GM19025 (cell line): ENCODE data around the gene TSPAN19.
A peak's percentile ranks its signal among the peaks of the same experiment; 100 is the strongest.
"Not testable (repeated sequence)": the region's sequence is repeated elsewhere in the genome, so short reads cannot be mapped to it uniquely, and the experiment has no call there.

Source experiments
- ATAC-seq: cut with Tn5 transposase; IDR thresholded peaks from one replicate; pipeline ENCODE4 v1.9.1; 2021; ENCODE audit warnings: mild to moderate bottlenecking, low read depth, moderate library complexity; ENCODE audit not compliant: unreplicated experiment

The TSPAN19 gene

GRCh38 chr12:85036234-85036707, at the start of gene TSPAN19, which contains the start of gene LRRIQ1:
TSS of gene TSPAN19 (minus strand) at chr12:85036277. CDS start at chr12:85029946, 6,331 bp downstream.
TSS of gene LRRIQ1 (plus strand) at chr12:85036351. CDS start at chr12:85038177, 1,826 bp downstream.
- ATAC-seq = peak; percentile 98

- no peak for ATAC-seq
Observed at GRCh38 chr12:85085066-85085465, 49.0 kb upstream of the TSPAN19 start.

- no peak for ATAC-seq
Observed at GRCh38 chr12:85076688-85077430, 40.8 kb upstream of the TSPAN19 start.

- ATAC-seq = no peak
Observed at GRCh38 chr12:85072826-85073225, 36.7 kb upstream of the TSPAN19 start.

GRCh38 chr12:85065837-85066482, 29.9 kb upstream of the TSPAN19 start:
- no peak for ATAC-seq

DNA sequence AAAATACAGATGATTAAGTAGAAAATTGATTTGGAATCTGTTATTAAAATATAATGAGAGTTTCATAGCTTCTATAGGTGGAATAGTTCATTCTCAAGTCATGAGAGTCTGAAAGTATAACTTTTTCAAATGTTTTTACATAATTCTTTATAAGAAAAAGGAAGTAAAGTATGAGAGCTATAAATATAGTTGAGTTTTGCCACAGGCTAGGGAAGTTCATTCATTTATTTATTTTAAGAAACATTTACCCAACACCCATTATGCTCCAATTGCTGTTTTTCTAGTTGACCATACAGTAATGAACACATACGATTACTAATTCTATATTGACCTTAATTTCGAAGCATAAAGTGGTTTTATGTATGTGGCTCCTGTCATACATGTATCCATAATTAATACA, 24.8 kb upstream of the TSPAN19 start:
- ATAC-seq = no peak

DNA sequence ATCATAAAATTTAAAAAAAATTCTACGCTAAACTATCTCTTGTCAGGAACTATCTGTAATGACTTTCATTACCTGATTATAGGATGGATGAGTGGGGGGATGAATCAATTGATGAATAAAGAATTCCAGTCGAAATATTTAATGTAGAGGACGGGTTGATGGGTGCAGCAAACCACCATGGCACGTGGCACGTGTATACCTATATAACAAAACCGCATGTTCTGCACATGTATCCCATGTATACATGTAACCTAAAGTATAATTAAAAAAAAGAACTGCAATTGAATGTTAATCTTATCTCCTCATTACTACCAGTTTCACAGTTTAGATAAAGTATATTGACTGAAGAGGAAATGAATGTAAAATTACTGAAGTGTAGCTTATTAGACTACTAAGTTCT, 23.5 kb upstream of the TSPAN19 start:
- no peak for ATAC-seq

DNA sequence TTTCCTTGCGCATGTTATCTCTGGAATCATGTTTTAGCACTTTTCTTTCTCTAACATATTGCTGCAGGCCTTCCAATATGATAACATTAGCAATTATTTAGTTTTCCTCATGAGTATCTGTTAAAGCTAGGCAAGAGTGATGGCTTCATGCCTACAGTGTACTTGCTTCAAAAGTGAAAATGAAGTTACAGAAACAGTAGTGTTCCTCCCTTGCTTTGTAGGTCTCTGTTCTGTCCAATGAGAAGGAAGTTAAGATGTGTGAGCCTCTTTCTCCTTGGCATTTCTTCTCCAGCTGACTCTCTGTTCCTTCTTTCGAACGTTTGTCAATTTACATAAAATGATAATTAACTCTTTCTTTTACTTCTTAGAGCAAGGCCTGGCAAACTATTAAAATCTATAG, 22.3 kb upstream of the TSPAN19 start:
- ATAC-seq = no peak

- ATAC-seq = peak; percentile 52
Observed at GRCh38 chr12:85057370-85057963, 21.4 kb upstream of the TSPAN19 start.

DNA sequence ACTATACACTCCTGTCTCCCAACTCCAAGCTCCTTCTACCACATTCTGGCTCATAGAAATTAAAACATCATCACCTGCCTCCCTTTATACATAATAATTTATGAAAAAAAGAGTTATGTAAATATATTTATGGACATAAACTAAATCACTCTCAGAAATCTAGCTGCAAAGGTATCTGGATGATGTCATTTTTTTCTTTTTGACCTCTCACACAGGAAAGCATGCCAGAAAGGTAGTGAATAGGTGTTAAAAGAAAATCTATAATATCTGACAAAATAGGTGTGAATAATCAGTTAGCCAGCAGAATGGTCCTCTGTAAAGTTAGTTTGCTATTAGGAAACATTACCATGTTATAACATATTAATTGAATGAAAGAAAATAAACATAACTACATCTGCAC, 7.8 kb upstream of the TSPAN19 start:
- ATAC-seq = no peak

GRCh38 chr12:85041395-85041794, 5.3 kb upstream of the TSPAN19 start:
- no peak for ATAC-seq

GRCh38 chr12:85036733-85037132, 656 bp upstream of the TSPAN19 start:
- no peak for ATAC-seq

GRCh38 chr12:85029456-85029855, 6.6 kb downstream of the TSPAN19 start:
- no peak for ATAC-seq

GRCh38 chr12:85018098-85018497, 18.0 kb downstream of the TSPAN19 start:
- ATAC-seq = no peak

GRCh38 chr12:85017618-85018017, 18.5 kb downstream of the TSPAN19 start:
- ATAC-seq = no peak

GRCh38 chr12:85017133-85017532, 18.9 kb downstream of the TSPAN19 start:
- no peak for ATAC-seq

GRCh38 chr12:85016413-85016812, 19.7 kb downstream of the TSPAN19 start:
- ATAC-seq = no peak

DNA sequence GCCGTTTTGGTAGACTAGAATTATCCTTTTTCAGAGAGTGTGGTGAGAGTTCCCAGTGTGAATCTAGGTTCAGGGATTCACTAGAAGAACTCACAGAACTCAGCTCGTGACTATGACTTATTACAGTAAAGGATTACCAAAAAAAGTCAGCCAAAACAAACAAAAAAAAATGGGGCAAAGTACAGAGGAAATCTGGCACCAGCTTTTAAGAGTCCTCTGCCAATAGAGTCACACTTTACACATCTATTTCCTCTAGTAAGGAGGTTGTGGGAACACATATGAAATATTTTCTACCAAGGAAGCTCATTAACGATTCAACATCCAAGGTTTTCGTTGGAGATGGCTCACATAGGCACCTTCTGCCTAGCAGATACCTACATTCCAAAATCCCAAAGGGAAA, 28.2 kb downstream of the TSPAN19 start:
- ATAC-seq = no peak

GRCh38 chr12:85006206-85006605, 29.9 kb downstream of the TSPAN19 start:
- ATAC-seq = no peak

- ATAC-seq = no peak
Observed at GRCh38 chr12:85005615-85006014, 30.5 kb downstream of the TSPAN19 start.

GRCh38 chr12:85005047-85005446, 31.0 kb downstream of the TSPAN19 start:
- not testable (repeated sequence) for ATAC-seq
